Measurements from ENCODE around the gene BCKDHA. TPM values are rescaled to one million over a fixed set of nuclear protein-coding genes. Genes with fewer than 3 reads are reported as not detected.

Gene BCKDHA
- total and polyA plus RNA-seq, 9 donors, result 3.8 to 43.8 (median 19.0) TPM

DNA sequence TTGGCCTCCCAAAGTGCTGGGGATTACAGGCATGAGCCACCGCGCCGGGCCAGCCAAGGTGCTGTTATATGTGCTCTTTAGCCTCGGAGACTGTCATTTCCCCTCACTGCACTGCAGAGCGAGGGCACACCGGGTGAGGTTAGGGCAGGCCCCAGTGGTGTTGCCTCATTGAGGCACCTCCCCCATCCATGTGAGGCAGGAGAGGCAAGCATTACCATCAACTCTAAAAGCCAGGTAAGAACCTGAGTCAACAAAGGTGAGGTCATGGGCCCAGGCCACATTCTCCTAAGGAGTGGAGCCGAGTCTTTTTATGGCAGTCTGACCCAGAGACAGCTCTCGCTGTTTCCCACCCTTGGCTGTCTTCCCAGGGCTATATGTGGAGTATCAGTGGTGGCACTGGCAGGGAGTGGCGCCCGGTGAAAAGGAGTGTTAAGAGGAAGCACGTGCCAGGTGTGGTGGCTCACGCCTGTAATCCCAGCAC, 18.6 kb downstream of the BCKDHA start:
- Histone ChIP-seq H3K4me3 (no peak overlapping the region), H3K27me3 (no peaks in the 10 kb centered on the region), H3K36me3 (no peaks in the 10 kb centered on the region), H3K9me3 (no peaks in the 10 kb centered on the region), H3K4me1 (ENCODE audit: insufficient read depth) (no peaks in the 10 kb centered on the region), H3K27ac (no peak overlapping the region)
- intact Hi-C loops (cut with DNase I), result no loop called here
- WGBS, 3 donors, result 91 to 94% (median 92%) methylated on average over 12 of the region's 12 CpGs
- DNase-seq, result no peak
- TF ChIP-seq CTCF (IDR thresholded peaks at IDR 0.05), result no peak
- no peak for TF ChIP-seq EP300 (IDR thresholded peaks at IDR 0.05)
- no peak for TF ChIP-seq POLR2A (IDR thresholded peaks at IDR 0.05)

DNA sequence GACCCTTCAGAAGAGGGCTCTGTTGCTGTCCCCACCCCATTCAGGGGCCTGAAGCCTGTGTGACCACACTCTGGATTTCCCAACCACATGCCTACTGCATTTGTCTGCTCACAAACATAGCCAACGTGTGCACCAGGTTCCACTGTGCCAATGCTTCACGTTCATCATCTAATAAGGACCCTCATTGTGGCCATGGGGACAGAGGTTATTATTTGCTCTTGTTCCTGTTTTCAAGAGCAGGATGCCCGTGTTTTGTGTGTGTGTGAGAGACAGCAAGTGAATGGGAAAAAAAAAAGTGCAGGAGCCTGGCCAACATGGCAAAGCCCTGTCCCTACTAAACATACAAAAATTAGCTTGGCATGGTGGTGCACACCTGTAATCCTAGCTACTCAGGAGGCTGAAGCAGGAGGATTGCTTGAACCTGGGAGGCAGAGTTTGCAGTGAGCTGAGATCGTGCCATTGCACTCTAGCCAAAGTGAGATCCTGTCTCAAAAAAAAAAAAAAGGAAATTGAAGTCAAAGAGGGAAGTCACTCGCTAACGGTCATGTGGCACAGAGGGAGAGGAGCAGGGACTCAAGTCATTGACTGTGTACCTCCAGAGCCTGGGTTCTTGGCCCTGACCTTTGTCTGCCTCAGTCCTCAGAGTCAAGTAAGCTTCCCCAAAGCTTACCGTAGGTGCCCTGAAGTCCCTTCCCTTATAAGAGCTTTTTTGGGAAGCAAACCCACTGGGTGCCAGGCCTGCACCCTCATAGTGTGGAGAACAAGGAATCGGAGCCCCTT, 22.7 kb downstream of the BCKDHA start:
- 78 to 83% (median 81%) methylated on average over 8 of the region's 8 CpGs for WGBS, 3 donors
- H3K9me3 ChIP-seq, result no peaks in the 10 kb centered on the region
- TF ChIP-seq EP300 (IDR thresholded peaks at IDR 0.05) (no peak), CTCF (IDR thresholded peaks at IDR 0.05) (no peak), POLR2A (IDR thresholded peaks at IDR 0.05) (no peak)
- no peaks in the 10 kb centered on the region for H3K36me3 ChIP-seq
- intact Hi-C loops (cut with DNase I), result no loop called here
- H3K4me3 ChIP-seq, result no peak overlapping the region
- no peaks in the 10 kb centered on the region for H3K27me3 ChIP-seq
- no peaks in the 10 kb centered on the region for H3K4me1 ChIP-seq (ENCODE audit: insufficient read depth)
- no peak for DNase-seq
- no peak overlapping the region for H3K27ac ChIP-seq

- Histone ChIP-seq H3K4me3 (no peak overlapping the region), H3K36me3 (no peaks in the 10 kb centered on the region), H3K27me3 (no peaks in the 10 kb centered on the region), H3K9me3 (no peaks in the 10 kb centered on the region), H3K27ac (no peak overlapping the region), H3K4me1 (ENCODE audit: insufficient read depth) (no peaks in the 10 kb centered on the region)
- intact Hi-C loops (cut with DNase I), result no loop called here
- TF ChIP-seq POLR2A (IDR thresholded peaks at IDR 0.05) (no peak), CTCF (IDR thresholded peaks at IDR 0.05) (no peak), EP300 (IDR thresholded peaks at IDR 0.05) (no peak)
- no peak for DNase-seq
- 79 to 87% (median 86%) methylated on average over 6 of the region's 6 CpGs for WGBS, 3 donors
These were observed 23.7 kb downstream of the BCKDHA start for GRCh38 chr19:41421314-41421713.

GRCh38 chr19:41421973-41422372, 24.4 kb downstream of the BCKDHA start:
- Histone ChIP-seq H3K27me3 (no peaks in the 10 kb centered on the region), H3K9me3 (no peaks in the 10 kb centered on the region), H3K36me3 (no peaks in the 10 kb centered on the region), H3K4me1 (ENCODE audit: insufficient read depth) (peaks cover 4% of the 10 kb centered on the region), H3K27ac (no peak overlapping the region), H3K4me3 (no peak overlapping the region)
- intact Hi-C loops (cut with DNase I), result no loop called here
- 90 to 94% (median 93%) methylated on average over 20 of the region's 20 CpGs for WGBS, 3 donors
- no peak for TF ChIP-seq EP300 (IDR thresholded peaks at IDR 0.05)
- no peak for TF ChIP-seq CTCF (IDR thresholded peaks at IDR 0.05)
- no peak for TF ChIP-seq POLR2A (IDR thresholded peaks at IDR 0.05)
- no peak for DNase-seq
